Mucosa of gallbladder (tissue), 1 donor: ENCODE results near the gene B3GNT9. TPM values are rescaled to one million over a fixed set of nuclear protein-coding genes. Genes with fewer than 3 reads are reported as not detected.

Experiments used
- DNase-seq: peaks from one replicate; pipeline ENCODE4 v3.0.0-alpha.2; 2020; ENCODE audit warnings: low spot score
- total RNA-seq: library from RNA; stranded (reverse); gene quantifications from one replicate; pipeline ENCODE4 v1.2.1, GENCODE V29; 2021
- donor health status: DM: no; HTN: no; CAD: no.

The B3GNT9 gene
- total RNA-seq, 1 donor from 2014 or later, result 14.1 TPM

DNA sequence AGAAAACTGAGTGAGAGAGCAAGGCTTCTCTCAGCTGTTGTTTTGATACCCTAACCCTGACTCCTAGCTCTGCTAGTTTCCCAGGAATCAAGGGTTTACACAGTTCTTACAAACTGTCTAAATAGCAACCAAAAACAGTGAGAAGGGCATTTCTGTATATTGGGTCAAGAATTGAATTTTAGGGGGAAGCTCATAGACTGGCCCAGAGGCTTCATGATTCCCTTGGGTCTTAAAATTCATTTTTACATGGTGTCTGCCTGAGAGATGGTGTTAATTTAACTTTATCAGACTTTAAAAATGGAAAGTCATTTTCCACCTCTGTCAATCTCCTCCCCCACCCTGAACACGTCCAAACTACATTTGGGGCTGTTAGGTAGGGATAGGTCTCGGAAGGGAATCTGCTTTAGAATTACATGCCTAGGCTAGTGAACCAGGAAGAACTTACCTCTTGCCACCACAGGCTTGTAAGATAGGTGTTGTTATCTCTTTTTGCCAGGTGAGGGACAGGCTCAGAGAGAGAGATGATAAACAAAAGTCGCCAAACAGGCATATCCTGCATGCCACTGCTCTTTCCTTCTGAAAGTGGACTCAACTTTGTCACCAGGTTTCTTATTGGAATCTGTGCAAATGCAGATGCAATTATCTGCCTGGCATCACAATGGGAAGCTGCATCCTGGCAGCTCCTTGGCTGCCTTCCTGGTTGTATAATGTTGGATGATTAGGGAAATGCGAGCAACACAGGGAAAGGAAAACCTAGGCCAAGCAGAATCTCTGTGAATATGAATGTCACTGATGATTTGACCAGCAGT lies 38.0 kb downstream of the B3GNT9 start:
- peak; percentile 18 for DNase-seq

- DNase-seq, result no peak
These were observed 38.8 kb downstream of the B3GNT9 start for GRCh38 chr16:67111951-67112444.

- DNase-seq, result peak; percentile 95
These were observed 41.2 kb downstream of the B3GNT9 start, which contains the start of gene PHAF1 for GRCh38 chr16:67109407-67110135. Gene PHAF1, plus strand, starts transcription at chr16:67109941. Its CDS starts 235 bp downstream, at chr16:67110176.

GRCh38 chr16:67108931-67109406 lies 41.8 kb downstream of the B3GNT9 start:
- DNase-seq, result no peak

- DNase-seq, result no peak
These were observed 42.3 kb downstream of the B3GNT9 start for GRCh38 chr16:67108489-67108888.

DNA sequence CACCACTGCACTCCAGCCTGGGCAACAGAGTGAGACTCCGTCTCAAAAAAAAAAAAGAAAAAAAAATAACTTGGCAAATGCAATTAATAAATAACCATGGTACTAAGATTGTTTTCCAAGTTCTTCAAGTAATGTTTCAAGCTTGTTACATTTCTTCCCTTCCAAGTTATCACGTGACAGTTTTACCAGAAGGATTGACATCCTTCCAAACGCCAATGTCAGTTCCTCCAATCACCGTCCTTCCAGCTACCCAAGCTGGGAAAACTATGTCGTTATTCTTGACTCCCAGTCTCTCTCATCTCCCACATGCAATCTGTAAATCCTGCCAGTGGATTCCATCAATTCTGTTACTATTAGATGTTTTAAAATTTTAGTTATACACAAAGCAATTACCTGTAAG lies 44.9 kb downstream of the B3GNT9 start:
- DNase-seq, result no peak

DNA sequence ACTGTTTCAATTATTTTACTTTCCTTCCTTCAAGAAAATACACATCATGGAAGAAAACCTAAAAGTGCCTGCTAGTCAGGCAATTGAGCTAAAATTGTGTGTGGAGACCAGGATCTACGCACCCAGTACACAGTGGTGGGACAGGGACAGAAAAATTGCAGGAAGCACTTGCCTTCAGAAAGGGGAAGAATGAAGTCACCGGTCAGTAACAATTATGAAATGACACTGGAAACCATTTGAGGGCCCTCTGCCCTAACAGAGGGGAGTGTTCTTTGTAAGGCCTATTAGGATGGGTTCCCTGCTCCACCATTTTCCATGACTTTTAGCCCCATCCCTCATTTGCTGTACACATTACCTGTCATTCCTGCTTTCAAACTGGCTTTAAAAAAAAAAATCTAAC lies 45.6 kb downstream of the B3GNT9 start:
- DNase-seq, result no peak

- peak; percentile 60 for DNase-seq
These were observed 46.0 kb downstream of the B3GNT9 start for GRCh38 chr16:67104845-67105244.

- DNase-seq, result no peak
These were observed 46.7 kb downstream of the B3GNT9 start for GRCh38 chr16:67104061-67104460.

DNA sequence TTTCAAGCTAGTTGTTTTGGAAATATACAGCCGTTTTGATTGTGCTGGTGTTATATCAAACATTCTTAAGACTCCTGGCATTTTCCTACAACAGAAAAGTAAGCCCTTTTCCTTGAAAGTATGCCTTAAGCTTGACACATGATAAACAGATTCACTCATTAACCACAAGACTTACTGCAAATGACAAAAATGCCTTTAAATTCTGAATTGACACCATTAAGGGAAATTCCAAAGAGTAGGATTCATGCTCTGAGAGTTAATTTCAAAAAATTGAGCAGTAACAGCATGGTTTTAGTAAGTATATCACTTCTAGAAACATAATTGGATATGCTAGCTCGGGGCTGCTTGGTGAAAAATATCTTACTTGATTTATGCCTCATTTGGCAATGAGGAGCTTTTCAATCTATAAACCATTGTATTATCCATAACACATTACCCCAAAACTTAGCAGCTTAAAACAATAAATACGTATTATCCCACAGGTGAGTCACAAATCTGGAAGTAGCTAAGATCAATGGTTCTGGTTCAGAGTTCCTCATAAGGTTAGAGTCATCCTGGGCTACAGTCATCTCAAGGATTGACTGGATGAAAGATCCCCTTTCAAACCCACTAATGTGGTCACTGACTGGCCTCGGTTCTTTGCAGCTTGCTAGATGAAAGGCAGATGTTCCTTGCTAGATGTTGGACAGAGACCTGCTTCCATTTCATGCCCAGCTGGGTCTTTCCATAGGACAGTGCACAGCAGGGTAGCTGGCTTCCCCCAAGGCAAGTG lies 49.3 kb downstream of the B3GNT9 start:
- no peak for DNase-seq

- DNase-seq, result no peak
These were observed 50.1 kb downstream of the B3GNT9 start for GRCh38 chr16:67100569-67101310.

DNA sequence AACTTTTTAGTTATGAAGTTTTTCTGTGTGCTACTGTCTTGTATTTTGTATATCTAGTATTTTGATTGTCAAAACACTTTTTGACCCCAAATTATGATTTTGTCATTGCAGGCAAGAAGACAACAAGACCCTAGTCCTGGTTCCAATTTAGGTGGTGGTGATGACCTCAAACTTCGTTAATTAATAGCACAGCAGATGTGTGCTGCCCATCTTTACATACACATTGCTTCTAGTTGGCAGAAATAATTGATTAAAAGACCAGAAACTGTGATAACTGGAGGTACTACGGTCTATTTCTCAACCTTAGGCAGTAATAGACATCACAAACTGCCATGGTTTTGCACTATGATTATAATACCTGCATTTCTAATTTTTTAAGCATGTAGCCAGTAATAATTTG lies 52.2 kb downstream of the B3GNT9 start:
- no peak for DNase-seq

Other genes starting within 250 kb of the B3GNT9 start
- gene CDH16, start 232.1 kb downstream of the B3GNT9 start, total RNA-seq, result 8.7 TPM
- gene RRAD, start 225.5 kb downstream of the B3GNT9 start, total RNA-seq, result 9.4 TPM
- 84.5 TPM for gene CIAO2B, start 216.6 kb downstream of the B3GNT9 start, total RNA-seq
- 187 TPM for gene CES2, start 215.5 kb downstream of the B3GNT9 start, total RNA-seq
- 5.2 TPM for gene CES3, start 189.7 kb downstream of the B3GNT9 start, total RNA-seq
- gene CES4A, start 162.4 kb downstream of the B3GNT9 start, total RNA-seq, result 19.4 TPM
- 40.9 TPM for gene CBFB, start 121.8 kb downstream of the B3GNT9 start, total RNA-seq
- gene PHAF1, start 41.1 kb downstream of the B3GNT9 start, total RNA-seq, result 14.2 TPM
- gene TRADD, start 8.9 kb upstream of the B3GNT9 start, total RNA-seq, result 38.2 TPM
- gene FBXL8, start 9.0 kb upstream of the B3GNT9 start, total RNA-seq, result 24.6 TPM
- gene HSF4, start 13.7 kb upstream of the B3GNT9 start, total RNA-seq, result 51.3 TPM
- gene NOL3, start 19.5 kb upstream of the B3GNT9 start, total RNA-seq, result 79.0 TPM
- 68.4 TPM for gene MATCAP1, start 33.0 kb upstream of the B3GNT9 start, total RNA-seq
- gene EXOC3L1, start 39.1 kb upstream of the B3GNT9 start, total RNA-seq, result 3.2 TPM
- 54.9 TPM for gene E2F4, start 41.2 kb upstream of the B3GNT9 start, total RNA-seq
- gene ELMO3, start 48.1 kb upstream of the B3GNT9 start, total RNA-seq, result 68.3 TPM
- gene TMEM208, start 76.1 kb upstream of the B3GNT9 start, total RNA-seq, result 46.9 TPM
- 46.4 TPM for gene FHOD1, start 96.5 kb upstream of the B3GNT9 start, total RNA-seq
- 3.2 TPM for gene SLC9A5, start 98.0 kb upstream of the B3GNT9 start, total RNA-seq
- 6.7 TPM for gene PLEKHG4, start 128.5 kb upstream of the B3GNT9 start, total RNA-seq
- 0.37 TPM for gene KCTD19, start 175.7 kb upstream of the B3GNT9 start, total RNA-seq
- 2.1 TPM for gene LRRC36, start 175.8 kb upstream of the B3GNT9 start, total RNA-seq
- gene TPPP3, start 242.5 kb upstream of the B3GNT9 start, total RNA-seq, result 12.3 TPM